SK-N-SH (cell line): ENCODE measurements around the gene RASD2. TPM values are rescaled to one million over a fixed set of nuclear protein-coding genes. Genes with fewer than 3 reads are reported as not detected.

Experiments used
- CTCF ChIA-PET: fragments of 300-600, 350-600 bp; formaldehyde crosslinking; extraction: SDS; loops from one replicate; lab custom pipeline; 2021; lab: Yijun Ruan, JAX
- POLR2A ChIA-PET: fragments of 350-600 bp; sonication (Branson Sonifier 250); formaldehyde crosslinking; extraction: SDS; loops from one replicate; lab custom pipeline; 2020; ENCODE audit warnings: antibody characterized with exemption, inconsistent platforms; lab: Yijun Ruan, JAX
- DNase-seq: peaks from one replicate; pipeline ENCODE4 v3.0.0; 2012
- H2AFZ ChIP-seq: fragments of 200-600 bp; sonication (generic); 2 replicates; pipeline ENCODE4 v1.8.1; 2016; ENCODE audit warnings: antibody characterized with exemption, mild to moderate bottlenecking, low read depth
- H3F3A ChIP-seq: fragments of 200-600 bp; sonication (generic); replicated peaks from 2 replicates; pipeline ENCODE3; 2016; ENCODE audit warnings: antibody characterized with exemption, mild to moderate bottlenecking; ENCODE audit not compliant: insufficient read depth
- H3K27ac ChIP-seq, 2 experiments: fragments of 200-500 bp in 1 of 2; fragments of 200-600 bp in 1 of 2; sonication (Bioruptor generic) in 1 of 2; sonication (generic), shearing (Covaris generic) in 1 of 2; 2 replicates each; pipeline versions ENCODE4 v1.5.1 to v1.6.1; 2014 to 2016; ENCODE audit warnings: low read depth in 2 of 2, inconsistent platforms in 1 of 2, low read length in 1 of 2, mild to moderate bottlenecking in 1 of 2, mixed read lengths in 1 of 2
- H3K27me3 ChIP-seq: fragments of 200-600 bp; sonication (generic), shearing (Covaris generic); 2 replicates; pipeline ENCODE4 v1.6.1; 2016; ENCODE audit warnings: mixed run types; ENCODE audit not compliant: insufficient read depth
- H3K36me3 ChIP-seq, 2 experiments: fragments of 200-500 bp in 1 of 2; fragments of 200-600 bp in 1 of 2; sonication (Bioruptor generic) in 1 of 2; sonication (generic) in 1 of 2; replicated peaks in 1 of 2; 2 replicates each; pipeline versions ENCODE3 to v1.5.1; 2014 to 2016; ENCODE audit warnings: low read length in 1 of 2, mild to moderate bottlenecking in 1 of 2; ENCODE audit not compliant: insufficient read depth in 2 of 2, control insufficient read depth in 1 of 2
- H3K4me1 ChIP-seq, 2 experiments: fragments of 200-500 bp in 1 of 2; fragments of 200-600 bp in 1 of 2; sonication (Bioruptor generic) in 1 of 2; sonication (generic), shearing (Covaris generic) in 1 of 2; 2 replicates each; pipeline versions ENCODE4 v1.5.1 to v1.6.1; 2014 to 2016; ENCODE audit warnings: low read depth in 1 of 2, low read length in 1 of 2, mixed run types in 1 of 2; ENCODE audit not compliant: insufficient read depth in 2 of 2, control insufficient read depth in 1 of 2
- H3K4me2 ChIP-seq: fragments of 200-600 bp; sonication (generic), shearing (Covaris generic); 2 replicates; pipeline ENCODE4 v1.6.1; 2017; ENCODE audit warnings: mixed run types
- H3K4me3 ChIP-seq, 2 experiments: fragments of 200-500 bp in 1 of 2; fragments of 200-600 bp in 1 of 2; sonication (Bioruptor generic) in 1 of 2; sonication (generic), shearing (Covaris generic) in 1 of 2; 2 replicates each; pipeline versions ENCODE4 v1.5.1 to v1.8.1; 2014 to 2016; ENCODE audit warnings: low read depth in 2 of 2, inconsistent platforms in 1 of 2, low read length in 1 of 2, mild to moderate bottlenecking in 1 of 2, mixed read lengths in 1 of 2, moderate library complexity in 1 of 2
- H3K79me2 ChIP-seq: fragments of 200-600 bp; sonication (generic); 2 replicates; pipeline ENCODE4 v1.8.1; 2017; ENCODE audit warnings: mild to moderate bottlenecking; ENCODE audit not compliant: insufficient read depth
- H3K9ac ChIP-seq: fragments of 200-600 bp; sonication (generic); 2 replicates; pipeline ENCODE4 v1.6.1; 2017; ENCODE audit warnings: mixed run types
- H3K9me2 ChIP-seq: fragments of 200-600 bp; sonication (generic); 2 replicates; pipeline ENCODE4 v1.6.1; 2017; ENCODE audit warnings: mixed run types
- H3K9me3 ChIP-seq: fragments of 200-600 bp; sonication (generic); 2 replicates; pipeline ENCODE4 v1.6.1; 2017; ENCODE audit warnings: mixed run types, mild to moderate bottlenecking, moderate library complexity
- H4K20me1 ChIP-seq: fragments of 200-600 bp; sonication (generic); 2 replicates; pipeline ENCODE4 v1.6.1; 2017; ENCODE audit warnings: mild to moderate bottlenecking, mixed run types; ENCODE audit not compliant: insufficient read depth
- CHD2 ChIP-seq: fragments of 150-350 bp; IDR thresholded peaks from 2 replicates; pipeline ENCODE4 v1.6.1; 2018; ENCODE audit warnings: low read length; ENCODE audit not compliant: partially characterized antibody
- ELF1 ChIP-seq: IDR thresholded peaks from 2 replicates; pipeline ENCODE4 v1.4.0; 2012
- EZH2phosphoT487 ChIP-seq: fragments of 200-600 bp; sonication (generic); IDR thresholded peaks from 2 replicates; pipeline ENCODE4 v1.6.1; 2017; ENCODE audit warnings: low read depth, mixed run types, mild to moderate bottlenecking, antibody characterized with exemption, moderate library complexity, borderline replicate concordance
- FOXJ3 ChIP-seq: sonication (generic); formaldehyde crosslinking; IDR thresholded peaks from 2 replicates; pipeline ENCODE4 v1.5.1; 2020; ENCODE audit warnings: mild to moderate bottlenecking, missing genetic modification reagents
- GATA2 ChIP-seq: sonication (generic); formaldehyde crosslinking; IDR thresholded peaks from 2 replicates; pipeline ENCODE4 v1.5.0; 2020; ENCODE audit warnings: mild to moderate bottlenecking, missing genetic modification reagents
- MXI1 ChIP-seq: IDR thresholded peaks from 2 replicates; pipeline ENCODE4 v1.6.1; 2012; ENCODE audit warnings: mild to moderate bottlenecking, low read depth, low read length, improper control_type of control experiment
- RAD21 ChIP-seq: IDR thresholded peaks from 2 replicates; pipeline ENCODE4 v1.6.1; 2012; ENCODE audit warnings: mild to moderate bottlenecking, low read length
- RCOR1 ChIP-seq: fragments of 150-350 bp; IDR thresholded peaks from 2 replicates; pipeline ENCODE4 v1.6.1; 2017; ENCODE audit warnings: antibody characterized with exemption, low read length
- TCF12 ChIP-seq: IDR thresholded peaks from 2 replicates; pipeline ENCODE4 v1.4.0; 2012
- TEAD4 ChIP-seq: IDR thresholded peaks from 2 replicates; pipeline ENCODE4 v1.4.0; 2012; ENCODE audit warnings: mild to moderate bottlenecking, borderline replicate concordance; ENCODE audit not compliant: insufficient read depth
- YY1 ChIP-seq: IDR thresholded peaks from 2 replicates; pipeline ENCODE4 v1.4.0; 2012; ENCODE audit warnings: low read depth, mild to moderate bottlenecking
- WGBS: methylation state at CpG from one replicate; pipeline ENCODE4 v1.1.6; 2017; ENCODE audit warnings: low lambda C conversion rate; 5-methylcytosine and 5-hydroxymethylcytosine counted together
- polyA plus RNA-seq, 3 experiments: library from polyadenylated mRNA; depleted of rRNA; stranded (reverse); fragments of >200 nt; gene quantifications; 2 replicates each; pipeline ENCODE4 v1.2.3, GENCODE V29; 2012
- TF ChIP-seq, protein P1 (sequence below): fragments of 150-350 bp; IDR thresholded peaks from 2 replicates; pipeline ENCODE4 v1.6.1; 2017; ENCODE audit warnings: antibody characterized with exemption, low read length, low read depth, borderline replicate concordance
- TF ChIP-seq, protein P2 (sequence below): IDR thresholded peaks from 2 replicates; pipeline ENCODE4 v1.6.1; 2012; ENCODE audit warnings: mild to moderate bottlenecking, low read depth, low read length, moderate library complexity
- TF ChIP-seq, protein P3 (sequence below): IDR thresholded peaks from 2 replicates; pipeline ENCODE4; 2012
- TF ChIP-seq, protein P4 (sequence below): IDR thresholded peaks from 2 replicates; pipeline ENCODE4 v1.4.0; 2012; ENCODE audit warnings: low read depth

Gene RASD2
- polyA plus RNA-seq, 1 of the 3 experiments (the other 2 are of a cell fraction): 0.30 TPM

DNA sequence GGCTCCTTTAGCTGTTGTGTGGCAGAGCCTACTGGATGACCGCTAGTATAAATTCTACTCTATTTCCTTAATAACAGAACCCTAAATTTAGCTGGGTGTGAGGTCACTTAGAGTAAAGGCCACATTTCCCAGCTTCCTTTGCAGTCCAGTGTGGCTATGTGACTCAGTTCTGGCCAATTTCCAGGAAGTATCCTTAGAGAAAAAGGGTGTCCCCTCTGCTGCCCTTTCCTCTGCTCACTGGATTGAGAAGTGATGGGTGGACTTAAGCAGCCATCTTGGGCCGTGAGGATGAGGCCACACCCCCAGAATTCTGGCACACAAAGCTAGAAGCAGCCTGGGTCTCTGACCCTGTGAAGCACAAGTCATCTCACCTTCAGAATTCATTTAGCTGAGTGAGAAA lies 11.7 kb upstream of the RASD2 start:
- Histone ChIP-seq H2AFZ (no peak overlapping the region), H3K9me2 (no peaks in the 10 kb centered on the region), H3F3A (no peaks in the 10 kb centered on the region), H3K36me3 (no peaks in the 10 kb centered on the region), H3K27me3 (no peaks in the 10 kb centered on the region), H3K79me2 (no peaks in the 10 kb centered on the region), H3K4me2 (no peak overlapping the region), H3K4me3 (no peak overlapping the region), H3K9ac (no peak overlapping the region), H4K20me1 (no peaks in the 10 kb centered on the region), H3K27ac (no peak overlapping the region), H3K9me3 (no peaks in the 10 kb centered on the region; the same call in 1 of the 2 replicates), H3K4me1 (peaks cover 0 to 21% of the 10 kb centered on the region in 2 experiments; a peak in 1 of 4 replicates)
- no peak for DNase-seq
- ChIA-PET CTCF (interaction anchor here (1.3 to 8.6 kb wide), 3 partner anchors 10 to 99 kb away, joined by 4 to 60 read pairs (median 27); partner anchors contain the start of gene RASD2), POLR2A (no interaction called here)
- 83% methylated on average over 2 of the region's 2 CpGs for WGBS
- TF ChIP-seq YY1 (no peak), CHD2 (no peak), TCF12 (no peak), MXI1 (no peak), RCOR1 (no peak), GATA2 (CRISPR knock-in tag) (no peak), EZH2phosphoT487 (no peak)
- TF ChIP-seq, protein P1, sequence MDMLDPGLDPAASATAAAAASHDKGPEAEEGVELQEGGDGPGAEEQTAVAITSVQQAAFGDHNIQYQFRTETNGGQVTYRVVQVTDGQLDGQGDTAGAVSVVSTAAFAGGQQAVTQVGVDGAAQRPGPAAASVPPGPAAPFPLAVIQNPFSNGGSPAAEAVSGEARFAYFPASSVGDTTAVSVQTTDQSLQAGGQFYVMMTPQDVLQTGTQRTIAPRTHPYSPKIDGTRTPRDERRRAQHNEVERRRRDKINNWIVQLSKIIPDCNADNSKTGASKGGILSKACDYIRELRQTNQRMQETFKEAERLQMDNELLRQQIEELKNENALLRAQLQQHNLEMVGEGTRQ: no peak
- TF ChIP-seq, protein P2, sequence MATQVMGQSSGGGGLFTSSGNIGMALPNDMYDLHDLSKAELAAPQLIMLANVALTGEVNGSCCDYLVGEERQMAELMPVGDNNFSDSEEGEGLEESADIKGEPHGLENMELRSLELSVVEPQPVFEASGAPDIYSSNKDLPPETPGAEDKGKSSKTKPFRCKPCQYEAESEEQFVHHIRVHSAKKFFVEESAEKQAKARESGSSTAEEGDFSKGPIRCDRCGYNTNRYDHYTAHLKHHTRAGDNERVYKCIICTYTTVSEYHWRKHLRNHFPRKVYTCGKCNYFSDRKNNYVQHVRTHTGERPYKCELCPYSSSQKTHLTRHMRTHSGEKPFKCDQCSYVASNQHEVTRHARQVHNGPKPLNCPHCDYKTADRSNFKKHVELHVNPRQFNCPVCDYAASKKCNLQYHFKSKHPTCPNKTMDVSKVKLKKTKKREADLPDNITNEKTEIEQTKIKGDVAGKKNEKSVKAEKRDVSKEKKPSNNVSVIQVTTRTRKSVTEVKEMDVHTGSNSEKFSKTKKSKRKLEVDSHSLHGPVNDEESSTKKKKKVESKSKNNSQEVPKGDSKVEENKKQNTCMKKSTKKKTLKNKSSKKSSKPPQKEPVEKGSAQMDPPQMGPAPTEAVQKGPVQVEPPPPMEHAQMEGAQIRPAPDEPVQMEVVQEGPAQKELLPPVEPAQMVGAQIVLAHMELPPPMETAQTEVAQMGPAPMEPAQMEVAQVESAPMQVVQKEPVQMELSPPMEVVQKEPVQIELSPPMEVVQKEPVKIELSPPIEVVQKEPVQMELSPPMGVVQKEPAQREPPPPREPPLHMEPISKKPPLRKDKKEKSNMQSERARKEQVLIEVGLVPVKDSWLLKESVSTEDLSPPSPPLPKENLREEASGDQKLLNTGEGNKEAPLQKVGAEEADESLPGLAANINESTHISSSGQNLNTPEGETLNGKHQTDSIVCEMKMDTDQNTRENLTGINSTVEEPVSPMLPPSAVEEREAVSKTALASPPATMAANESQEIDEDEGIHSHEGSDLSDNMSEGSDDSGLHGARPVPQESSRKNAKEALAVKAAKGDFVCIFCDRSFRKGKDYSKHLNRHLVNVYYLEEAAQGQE: no peak

DNA sequence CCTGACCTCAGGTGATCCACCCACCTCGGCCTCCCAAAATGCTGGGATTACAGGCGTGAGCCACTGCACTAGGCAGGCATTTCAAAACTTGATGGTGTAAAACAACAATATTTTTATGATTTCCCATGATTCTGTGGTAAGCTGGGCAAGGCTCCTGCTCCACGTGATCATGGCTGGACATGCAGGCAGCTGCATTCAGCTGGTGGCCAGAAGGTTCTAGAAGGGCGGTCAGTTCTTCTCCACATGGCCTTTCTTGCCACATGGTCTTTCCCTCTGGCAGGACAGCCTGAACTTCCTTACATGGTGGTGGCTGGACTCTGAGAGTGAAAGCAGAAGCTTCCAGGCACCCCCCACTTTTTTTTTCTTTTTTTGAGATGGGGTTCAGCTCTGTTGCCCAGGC lies 9.9 kb upstream of the RASD2 start:
- Histone ChIP-seq H3K4me1 (peaks cover 0 to 15% of the 10 kb centered on the region in 2 experiments; a peak in 1 of 4 replicates), H3K9me3 (no peaks in the 10 kb centered on the region; the same call in 1 of the 2 replicates), H3K27me3 (no peaks in the 10 kb centered on the region), H3K4me2 (no peak overlapping the region), H3K9ac (no peak overlapping the region), H3K36me3 (no peaks in the 10 kb centered on the region), H3K9me2 (no peaks in the 10 kb centered on the region), H3K27ac (no peak overlapping the region), H3F3A (no peaks in the 10 kb centered on the region), H3K79me2 (no peaks in the 10 kb centered on the region), H2AFZ (no peak overlapping the region), H3K4me3 (no peak overlapping the region), H4K20me1 (no peaks in the 10 kb centered on the region)
- DNase-seq: no peak
- POLR2A ChIA-PET: no interaction called here
- 84% methylated on average over 4 of the region's 4 CpGs for WGBS
- TF ChIP-seq FOXJ3 (no peak), RAD21 (no peak), RCOR1 (no peak), TEAD4 (no peak), ELF1 (no peak)
- TF ChIP-seq, protein P3, sequence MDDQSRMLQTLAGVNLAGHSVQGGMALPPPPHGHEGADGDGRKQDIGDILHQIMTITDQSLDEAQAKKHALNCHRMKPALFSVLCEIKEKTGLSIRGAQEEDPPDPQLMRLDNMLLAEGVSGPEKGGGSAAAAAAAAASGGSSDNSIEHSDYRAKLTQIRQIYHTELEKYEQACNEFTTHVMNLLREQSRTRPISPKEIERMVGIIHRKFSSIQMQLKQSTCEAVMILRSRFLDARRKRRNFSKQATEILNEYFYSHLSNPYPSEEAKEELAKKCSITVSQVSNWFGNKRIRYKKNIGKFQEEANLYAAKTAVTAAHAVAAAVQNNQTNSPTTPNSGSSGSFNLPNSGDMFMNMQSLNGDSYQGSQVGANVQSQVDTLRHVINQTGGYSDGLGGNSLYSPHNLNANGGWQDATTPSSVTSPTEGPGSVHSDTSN: no peak
- TF ChIP-seq, protein P4, sequence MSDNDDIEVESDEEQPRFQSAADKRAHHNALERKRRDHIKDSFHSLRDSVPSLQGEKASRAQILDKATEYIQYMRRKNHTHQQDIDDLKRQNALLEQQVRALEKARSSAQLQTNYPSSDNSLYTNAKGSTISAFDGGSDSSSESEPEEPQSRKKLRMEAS: no peak
- CTCF ChIA-PET: interaction anchor here (8.6 kb wide), 1 partner anchor 8 kb away, joined by 60 read pairs; the partner anchor contains the start of gene RASD2
